IMR-90 (cell line): Measurements from ENCODE around the gene UBE2G1. TPM values are rescaled to one million over a fixed set of nuclear protein-coding genes. Genes with fewer than 3 reads are reported as not detected.

Experiments used
- ATAC-seq: fragments of 200-7000 bp; cut with Tn5 transposase; 2 replicates; pipeline ENCODE4 v1.9.1; 2020; ENCODE audit warnings: low read depth, mild to moderate bottlenecking, moderate library complexity
- BruUV-seq: library from RNA; stranded (reverse); fragments of 400-500 nt; replicated peaks from 2 replicates; lab custom pipeline; 2021; lab: Mats Ljungman, UMichigan
- CTCF ChIA-PET: fragments of 300-600 bp; formaldehyde crosslinking; extraction: SDS; loops from one replicate; lab custom pipeline; 2021; ENCODE audit warnings: antibody characterized with exemption; lab: Yijun Ruan, JAX
- POLR2A ChIA-PET: fragments of 300-600 bp; sonication (Branson Sonifier 250); formaldehyde crosslinking; loops from one replicate; lab custom pipeline; 2022; ENCODE audit warnings: antibody characterized with exemption; ENCODE audit not compliant: unreplicated experiment; lab: Charles Lee
- DNase-seq: peaks from one replicate; pipeline ENCODE4 v3.0.0; 2013
- H2AFZ ChIP-seq: replicated peaks from 2 replicates; pipeline ENCODE3; 2013; ENCODE audit warnings: low read length, mild to moderate bottlenecking; ENCODE audit not compliant: poor library complexity
- H2AK5ac ChIP-seq: 2 replicates; pipeline ENCODE4 v1.6.1; 2013; ENCODE audit warnings: low read depth, low read length, inconsistent platforms
- H2AK9ac ChIP-seq: replicated peaks from 2 replicates; pipeline ENCODE3; 2013; ENCODE audit warnings: mild to moderate bottlenecking, low read depth, low read length, moderate library complexity; ENCODE audit not compliant: poor library complexity
- H2BK120ac ChIP-seq: 2 replicates; pipeline ENCODE4 v1.6.1; 2013; ENCODE audit warnings: low read depth, low read length, inconsistent platforms
- H2BK15ac ChIP-seq: 3 replicates; pipeline ENCODE4 v1.6.1; 2013; ENCODE audit warnings: low read depth, low read length, inconsistent platforms
- H2BK20ac ChIP-seq: 2 replicates; pipeline ENCODE4 v1.6.1; 2013; ENCODE audit warnings: low read depth, mild to moderate bottlenecking, inconsistent platforms, low read length, moderate library complexity
- H2BK5ac ChIP-seq: 2 replicates; pipeline ENCODE4 v1.6.1; 2013; ENCODE audit warnings: mild to moderate bottlenecking, low read depth, low read length, inconsistent platforms; ENCODE audit not compliant: poor library complexity, severe bottlenecking
- H3K14ac ChIP-seq: replicated peaks from 2 replicates; pipeline ENCODE4 v1.6.1; 2013; ENCODE audit warnings: low read depth, low read length, inconsistent platforms
- H3K18ac ChIP-seq: 2 replicates; pipeline ENCODE4 v1.6.1; 2013; ENCODE audit warnings: low read depth, low read length, control low read depth
- H3K23ac ChIP-seq: 2 replicates; pipeline ENCODE4 v1.6.1; 2013; ENCODE audit warnings: low read depth, low read length, inconsistent platforms
- H3K27ac ChIP-seq: 2 replicates; pipeline ENCODE4 v1.5.1; 2013; ENCODE audit warnings: mild to moderate bottlenecking, control low read depth, low read length; ENCODE audit not compliant: insufficient read depth
- H3K27me3 ChIP-seq: 2 replicates; pipeline ENCODE4 v1.6.1; 2013; ENCODE audit warnings: low read length; ENCODE audit not compliant: control insufficient read depth, insufficient read depth
- H3K36me3 ChIP-seq: 2 replicates; pipeline ENCODE4 v1.6.1; 2013; ENCODE audit warnings: low read length, mixed read lengths; ENCODE audit not compliant: control insufficient read depth, insufficient read depth
- H3K4ac ChIP-seq: 2 replicates; pipeline ENCODE4 v1.6.1; 2013; ENCODE audit warnings: low read depth, low read length, inconsistent platforms
- H3K4me1 ChIP-seq: 2 replicates; pipeline ENCODE4 v1.6.1; 2013; ENCODE audit warnings: low read length, mixed read lengths; ENCODE audit not compliant: control insufficient read depth, insufficient read depth
- H3K4me2 ChIP-seq: 2 replicates; pipeline ENCODE4 v1.6.1; 2013; ENCODE audit warnings: low read depth, mild to moderate bottlenecking, control low read depth, low read length, moderate library complexity
- H3K4me3 ChIP-seq: 2 replicates; pipeline ENCODE4 v1.5.1; 2013; ENCODE audit warnings: low read depth, mild to moderate bottlenecking, control low read depth, low read length, moderate library complexity; ENCODE audit not compliant: insufficient read depth
- H3K56ac ChIP-seq: 2 replicates; pipeline ENCODE4 v1.6.1; 2013; ENCODE audit warnings: low read length, inconsistent platforms; ENCODE audit not compliant: insufficient read depth; ENCODE audit errors: extremely low read depth
- H3K79me1 ChIP-seq, 2 experiments: 2 replicates each; pipeline ENCODE4 v1.6.1; 2013; ENCODE audit warnings: low read length in 2 of 2, inconsistent platforms in 1 of 2, low read depth in 1 of 2
- H3K9ac ChIP-seq: 2 replicates; pipeline ENCODE4 v1.6.1; 2013; ENCODE audit warnings: low read depth, low read length, control low read depth
- H3K9me1 ChIP-seq: 2 replicates; pipeline ENCODE4 v1.6.1; 2013; ENCODE audit warnings: low read length, inconsistent platforms; ENCODE audit not compliant: insufficient read depth
- H3K9me3 ChIP-seq: 2 replicates; pipeline ENCODE4 v1.6.1; 2013; ENCODE audit warnings: low read length; ENCODE audit not compliant: control insufficient read depth, insufficient read depth
- H4K20me1 ChIP-seq: 2 replicates; pipeline ENCODE4 v1.6.1; 2013; ENCODE audit warnings: low read length, inconsistent platforms; ENCODE audit not compliant: insufficient read depth
- H4K5ac ChIP-seq: 2 replicates; pipeline ENCODE4 v1.6.1; 2013; ENCODE audit warnings: mild to moderate bottlenecking, low read depth, low read length, control low read depth
- H4K8ac ChIP-seq, 2 experiments: 2 replicates each; pipeline ENCODE4 v1.6.1; 2013; ENCODE audit warnings: low read depth in 2 of 2, low read length in 2 of 2, control low read depth in 1 of 2, inconsistent platforms in 1 of 2
- H4K91ac ChIP-seq: 2 replicates; pipeline ENCODE4 v1.6.1; 2013; ENCODE audit warnings: low read depth, low read length, inconsistent platforms; ENCODE audit not compliant: insufficient read depth
- BHLHE40 ChIP-seq: fragments of 150-350 bp; IDR thresholded peaks from 2 replicates; pipeline ENCODE4 v1.6.1; 2016; ENCODE audit warnings: mild to moderate bottlenecking, low read depth, low read length
- CEBPB ChIP-seq: IDR thresholded peaks from 2 replicates; pipeline ENCODE4 v1.6.1; 2012; ENCODE audit warnings: low read depth, low read length, improper control_type of control experiment
- CHD1 ChIP-seq: IDR thresholded peaks from 2 replicates; pipeline ENCODE4 v1.6.1; 2012; ENCODE audit warnings: low read depth, low read length, improper control_type of control experiment
- FOS ChIP-seq: fragments of 150-350 bp; IDR thresholded peaks from 2 replicates; pipeline ENCODE4 v1.6.1; 2016; ENCODE audit warnings: low read depth, low read length
- MAZ ChIP-seq: IDR thresholded peaks from 2 replicates; pipeline ENCODE4 v1.6.1; 2012; ENCODE audit warnings: low read depth, mild to moderate bottlenecking, low read length, improper control_type of control experiment, moderate library complexity, borderline replicate concordance
- MXI1 ChIP-seq: IDR thresholded peaks from 2 replicates; pipeline ENCODE4 v1.6.1; 2012; ENCODE audit warnings: low read depth, mild to moderate bottlenecking, low read length, moderate library complexity, borderline replicate concordance
- NFE2L2 ChIP-seq: fragments of 150-350 bp; IDR thresholded peaks from 2 replicates; pipeline ENCODE4 v1.6.1; 2016; ENCODE audit warnings: low read depth, mild to moderate bottlenecking, low read length
- POLR2A ChIP-seq: IDR thresholded peaks from 2 replicates; pipeline ENCODE4 v1.6.1; 2012; ENCODE audit warnings: mild to moderate bottlenecking, low read depth, low read length
- RFX5 ChIP-seq: IDR thresholded peaks from 2 replicates; pipeline ENCODE4 v1.8.0; 2012; ENCODE audit warnings: low read depth, mild to moderate bottlenecking, low read length, moderate library complexity
- SMC3 ChIP-seq: fragments of 150-350 bp; IDR thresholded peaks from 2 replicates; pipeline ENCODE4 v1.6.1; 2016; ENCODE audit warnings: low read depth, mild to moderate bottlenecking, antibody characterized with exemption, low read length, moderate library complexity
- WGBS, 2 experiments: methylation state at CpG; one replicate each; pipeline versions ENCODE4 v1.1.5 to v1.1.7; 2013; ENCODE audit warnings: missing lambda C conversion rate in 2 of 2; ENCODE audit not compliant: insufficient read length in 1 of 2; ENCODE audit errors: extremely low coverage in 2 of 2; 5-methylcytosine and 5-hydroxymethylcytosine counted together
- dilution Hi-C: fragments of 300-500 bp; cut with HindIII; formaldehyde crosslinking; loops from one replicate; pipeline ENCODE4 v1.14.3; 2018; ENCODE audit warnings: low sequenced_read_pairs; ENCODE audit not compliant: unreplicated experiment
- in situ Hi-C: fragments of 300-500 bp; cut with MboI; formaldehyde crosslinking; loops from 3 replicates; pipeline ENCODE4 v1.14.3; 2019; ENCODE audit warnings: low sequenced_read_pairs, inconsistent platforms, mixed read lengths
- intact Hi-C: fragments of 100-400 bp; cut with micrococcal nuclease; formaldehyde crosslinking; loops from 2 replicates; pipeline ENCODE4 v1.10.0; 2022
- polyA plus RNA-seq, 3 experiments: library from polyadenylated mRNA; depleted of rRNA; stranded (reverse); fragments of >200 nt; gene quantifications; 2 replicates each; pipeline ENCODE4 v1.2.3, GENCODE V29; 2012; ENCODE audit warnings: low replicate concordance in 1 of 3
- total RNA-seq: library from RNA; depleted of rRNA; stranded (reverse); fragments of >200 nt; gene quantifications from 2 replicates; pipeline ENCODE4 v1.2.3, GENCODE V29; 2012
- TF ChIP-seq, protein P1 (sequence below): fragments of 150-350 bp; IDR thresholded peaks from 2 replicates; pipeline ENCODE4 v1.6.1; 2017; ENCODE audit warnings: mild to moderate bottlenecking, antibody characterized with exemption, low read length, low read depth
- TF ChIP-seq, protein P2 (sequence below): conservative IDR thresholded peaks from 2 replicates; pipeline ENCODE4 v1.5.1; 2012; ENCODE audit warnings: mild to moderate bottlenecking, low read depth, low read length, improper control_type of control experiment

Gene UBE2G1
- total and polyA plus RNA-seq, 2 of the 4 experiments (the other 2 are of a cell fraction) = 26.3 to 26.6 TPM

DNA sequence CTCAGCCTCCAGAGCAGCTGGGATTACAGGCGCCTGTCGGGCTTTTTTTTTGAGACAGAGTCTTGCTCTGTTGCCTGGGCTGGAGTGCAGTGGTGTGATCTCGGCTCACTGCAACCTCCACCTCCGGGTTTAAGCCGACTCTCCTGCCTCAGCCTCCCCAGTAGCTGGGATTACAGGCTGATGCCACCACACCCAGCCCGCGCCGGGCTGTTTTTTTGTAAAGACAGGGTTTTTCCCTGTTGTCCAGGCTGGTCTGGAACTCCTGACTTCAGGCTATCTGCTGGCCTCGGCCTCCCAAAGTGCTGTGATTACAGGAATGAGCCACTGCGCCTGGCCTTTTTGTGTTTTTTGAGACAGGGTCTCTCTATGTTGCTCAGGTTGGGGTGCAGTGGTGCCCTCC, 39.9 kb upstream of the UBE2G1 start:
- H4K5ac ChIP-seq = no peak overlapping the region
- H2AFZ ChIP-seq = no peak overlapping the region
- no peak overlapping the region for H3K14ac ChIP-seq
- no peak overlapping the region for H3K18ac ChIP-seq
- no peaks in the 10 kb centered on the region for H3K27me3 ChIP-seq
- H3K9me1 ChIP-seq = 0 out of 2 replicates have a peak, but pooled peaks cover 4% of the 10 kb centered on the region
- no peak overlapping the region for H4K8ac ChIP-seq
- no peak overlapping the region for H2BK120ac ChIP-seq
- no peak overlapping the region for H3K4me3 ChIP-seq
- H3K9ac ChIP-seq = no peak overlapping the region
- DNase-seq = no peak
- H3K9me3 ChIP-seq = no peaks in the 10 kb centered on the region
- no peak for ATAC-seq
- intact Hi-C loops (no loop called here), in situ Hi-C loops (no loop called here), dilution Hi-C loops (no loop called here)
- H4K20me1 ChIP-seq = no peaks in the 10 kb centered on the region
- no peaks in the 10 kb centered on the region for H3K79me1 ChIP-seq
- H3K4me1 ChIP-seq = no peaks in the 10 kb centered on the region
- TF ChIP-seq MAZ (no peak), RFX5 (no peak), CEBPB (no peak), SMC3 (no peak), BHLHE40 (no peak), CHD1 (no peak), NFE2L2 (no peak), MXI1 (no peak), FOS (no peak), POLR2A (no peak)
- TF ChIP-seq, protein P1, sequence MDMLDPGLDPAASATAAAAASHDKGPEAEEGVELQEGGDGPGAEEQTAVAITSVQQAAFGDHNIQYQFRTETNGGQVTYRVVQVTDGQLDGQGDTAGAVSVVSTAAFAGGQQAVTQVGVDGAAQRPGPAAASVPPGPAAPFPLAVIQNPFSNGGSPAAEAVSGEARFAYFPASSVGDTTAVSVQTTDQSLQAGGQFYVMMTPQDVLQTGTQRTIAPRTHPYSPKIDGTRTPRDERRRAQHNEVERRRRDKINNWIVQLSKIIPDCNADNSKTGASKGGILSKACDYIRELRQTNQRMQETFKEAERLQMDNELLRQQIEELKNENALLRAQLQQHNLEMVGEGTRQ = no peak
- TF ChIP-seq, protein P2, sequence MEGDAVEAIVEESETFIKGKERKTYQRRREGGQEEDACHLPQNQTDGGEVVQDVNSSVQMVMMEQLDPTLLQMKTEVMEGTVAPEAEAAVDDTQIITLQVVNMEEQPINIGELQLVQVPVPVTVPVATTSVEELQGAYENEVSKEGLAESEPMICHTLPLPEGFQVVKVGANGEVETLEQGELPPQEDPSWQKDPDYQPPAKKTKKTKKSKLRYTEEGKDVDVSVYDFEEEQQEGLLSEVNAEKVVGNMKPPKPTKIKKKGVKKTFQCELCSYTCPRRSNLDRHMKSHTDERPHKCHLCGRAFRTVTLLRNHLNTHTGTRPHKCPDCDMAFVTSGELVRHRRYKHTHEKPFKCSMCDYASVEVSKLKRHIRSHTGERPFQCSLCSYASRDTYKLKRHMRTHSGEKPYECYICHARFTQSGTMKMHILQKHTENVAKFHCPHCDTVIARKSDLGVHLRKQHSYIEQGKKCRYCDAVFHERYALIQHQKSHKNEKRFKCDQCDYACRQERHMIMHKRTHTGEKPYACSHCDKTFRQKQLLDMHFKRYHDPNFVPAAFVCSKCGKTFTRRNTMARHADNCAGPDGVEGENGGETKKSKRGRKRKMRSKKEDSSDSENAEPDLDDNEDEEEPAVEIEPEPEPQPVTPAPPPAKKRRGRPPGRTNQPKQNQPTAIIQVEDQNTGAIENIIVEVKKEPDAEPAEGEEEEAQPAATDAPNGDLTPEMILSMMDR = no peak
- no peak overlapping the region for H2BK5ac ChIP-seq
- no peaks in the 10 kb centered on the region for H3K36me3 ChIP-seq
- no TSS peak for BruUV-seq
- no peak overlapping the region for H2BK15ac ChIP-seq
- H3K56ac ChIP-seq = no peak overlapping the region
- no peak overlapping the region for H2AK9ac ChIP-seq
- no peak overlapping the region for H2BK20ac ChIP-seq
- H2AK5ac ChIP-seq = no peak overlapping the region
- H4K91ac ChIP-seq = no peak overlapping the region
- POLR2A ChIA-PET = no interaction called here
- H3K27ac ChIP-seq = no peak overlapping the region
- WGBS, 2 experiments = 96% methylated on average over 5 of the region's 10 CpGs; no CpG with 5 or more reads in 1 of the 2 experiments
- CTCF ChIA-PET = interaction anchor here (0.7 kb wide), 1 partner anchor 331 kb away, joined by 4 read pairs; no protein-coding TSS in a partner anchor
- H3K4ac ChIP-seq = no peak overlapping the region
- H3K4me2 ChIP-seq = no peak overlapping the region
- no peak overlapping the region for H3K23ac ChIP-seq
